NCI-H1694 (cell line): ENCODE results near the gene SPECC1.
"Not testable (repeated sequence)": the region's sequence is repeated elsewhere in the genome, so short reads cannot be mapped to it uniquely, and the experiment has no call there.

Experiments
- DNase-seq: peaks from one replicate; lab custom pipeline; 2025; lab: John Stamatoyannopoulos, UW

Gene SPECC1

GRCh38 chr17:20071824-20072691 is 62.9 kb downstream of the SPECC1 start:
- DNase-seq, result no peak

GRCh38 chr17:20072692-20072992 is 63.5 kb downstream of the SPECC1 start:
- peak; percentile 89 for DNase-seq

GRCh38 chr17:20073055-20073979 is 64.2 kb downstream of the SPECC1 start:
- DNase-seq, result no peak

GRCh38 chr17:20074001-20074400 is 64.8 kb downstream of the SPECC1 start:
- no peak for DNase-seq

GRCh38 chr17:20074489-20074888 is 65.3 kb downstream of the SPECC1 start:
- DNase-seq, result no peak

GRCh38 chr17:20076137-20076536 is 67.0 kb downstream of the SPECC1 start:
- not testable (repeated sequence) for DNase-seq

- DNase-seq, result no peak
Observed at GRCh38 chr17:20077978-20078685, 69.0 kb downstream of the SPECC1 start.

- no peak for DNase-seq
Observed at GRCh38 chr17:20080513-20080912, 71.4 kb downstream of the SPECC1 start.

- no peak for DNase-seq
Observed at GRCh38 chr17:20083156-20083859, 74.1 kb downstream of the SPECC1 start.

GRCh38 chr17:20084621-20085282 is 75.6 kb downstream of the SPECC1 start:
- DNase-seq, result no peak

- DNase-seq, result peak; percentile 23
Observed at GRCh38 chr17:20085283-20085845, 76.2 kb downstream of the SPECC1 start.

- no peak for DNase-seq
Observed at GRCh38 chr17:20086416-20087076, 77.4 kb downstream of the SPECC1 start.

- DNase-seq, result no peak
Observed at GRCh38 chr17:20087538-20088250, 78.5 kb downstream of the SPECC1 start.

- no peak for DNase-seq
Observed at GRCh38 chr17:20089756-20090547, 80.8 kb downstream of the SPECC1 start.

GRCh38 chr17:20091174-20092029 is 82.2 kb downstream of the SPECC1 start:
- no peak for DNase-seq

- DNase-seq, result no peak
Observed at GRCh38 chr17:20092261-20092867, 83.2 kb downstream of the SPECC1 start.

- no peak for DNase-seq
Observed at GRCh38 chr17:20092973-20093626, 83.9 kb downstream of the SPECC1 start.
